ENCODE measurements around the gene TBCEL. TPM values are rescaled to one million over a fixed set of nuclear protein-coding genes. Genes with fewer than 3 reads are reported as not detected.

TBCEL gene
- polyA plus RNA-seq, 4 donors = 22.2 to 26.3 (median 23.3) TPM

DNA sequence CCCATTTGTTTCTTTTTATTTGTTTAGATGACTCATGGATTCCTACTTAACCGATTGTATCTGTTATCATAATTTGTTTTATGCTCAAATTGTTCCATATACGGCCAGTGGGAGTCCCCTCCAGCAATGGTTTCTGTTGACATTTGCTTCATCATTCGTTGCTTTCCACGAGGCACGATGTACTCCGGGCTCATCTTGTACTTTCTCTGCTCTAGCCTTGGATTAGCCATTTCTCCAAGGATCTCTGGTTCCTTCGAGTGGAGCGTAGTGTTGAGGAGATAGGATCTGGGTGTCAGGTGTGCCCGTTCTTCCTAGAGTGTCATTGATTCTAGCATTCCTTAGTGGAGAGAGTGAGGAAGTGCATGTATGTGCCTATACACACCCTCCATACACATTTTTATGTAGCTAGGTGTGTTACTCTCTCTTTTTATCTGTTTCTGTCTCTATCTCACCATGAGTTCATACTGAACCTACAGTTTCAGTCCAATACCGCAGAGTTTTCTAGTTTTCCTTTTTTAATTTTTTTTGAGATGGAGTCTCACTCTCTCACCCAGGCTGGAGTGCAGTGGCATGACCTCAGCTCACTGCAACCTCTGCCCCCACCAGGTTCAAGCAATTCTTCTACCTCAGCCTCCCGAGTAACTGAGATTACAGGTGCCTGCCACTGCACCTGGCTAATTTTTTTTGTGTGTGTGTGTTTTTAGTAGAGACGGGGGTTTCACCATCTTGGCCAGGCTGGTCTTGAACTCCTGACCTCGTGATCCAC is 108.5 kb downstream of the TBCEL start:
- no peak for DNase-seq (ENCODE audit: low read depth in 4 of 4, low spot score in 2 of 4)

- DNase-seq (ENCODE audit: low read depth in 4 of 4, low spot score in 2 of 4) = no peak
These were observed 110.9 kb downstream of the TBCEL start for GRCh38 chr11:121134741-121135312.

DNA sequence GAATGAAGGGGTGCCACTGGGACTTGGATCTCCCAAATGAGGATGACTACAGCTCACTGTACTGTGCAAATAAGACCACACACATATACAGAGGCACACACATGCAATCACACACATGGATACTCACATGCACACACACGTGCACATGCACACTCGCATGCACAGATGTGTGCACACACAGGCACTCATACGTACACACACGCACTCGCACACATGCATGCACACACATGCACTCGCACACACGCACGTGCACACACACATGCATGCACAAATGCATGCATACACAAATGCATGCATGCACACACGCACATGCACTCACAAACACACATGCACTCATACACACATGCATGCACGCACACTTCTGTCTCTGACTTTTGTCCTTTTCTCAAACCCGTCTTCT is 113.1 kb downstream of the TBCEL start:
- no peak for DNase-seq (ENCODE audit: low read depth in 4 of 4, low spot score in 2 of 4)

DNA sequence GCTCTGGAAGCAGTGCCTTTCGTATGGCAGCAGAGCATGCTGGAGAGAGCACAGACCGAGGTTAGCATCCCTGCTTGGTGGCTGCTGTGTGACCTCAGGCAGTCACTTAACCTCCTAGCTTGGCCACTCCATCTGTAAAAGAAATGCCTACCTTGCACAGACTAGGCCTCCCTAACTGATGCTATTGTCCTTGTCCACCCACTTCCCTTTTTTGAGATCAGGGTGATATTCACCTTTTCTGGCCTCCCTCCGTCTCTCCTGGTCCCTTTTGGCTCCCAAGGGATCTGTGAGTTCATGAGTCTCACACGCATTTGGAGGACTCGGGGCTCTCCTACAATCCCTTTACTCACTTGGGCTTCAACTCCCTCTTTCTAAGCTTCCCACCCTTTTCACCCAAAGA is 114.4 kb downstream of the TBCEL start:
- no peak for DNase-seq (ENCODE audit: low read depth in 4 of 4, low spot score in 2 of 4)

- DNase-seq (ENCODE audit: low read depth in 4 of 4, low spot score in 2 of 4) = no peak
These were observed 116.5 kb downstream of the TBCEL start for GRCh38 chr11:121140369-121140768.

Other genes starting within 250 kb of the TBCEL start
- gene TECTA, start 77.1 kb downstream of the TBCEL start, polyA plus RNA-seq (ENCODE audit: insufficient read length in 4 of 4) = 1 to 10 TPM; 1.7 to 3.3 (median 2.2) TPM

Data from left renal cortex interstitium (tissue), 4 donors.